LNCAP (cell line): ENCODE data around the gene ANKRD11.

Experiments
- TF ChIP-seq, protein P1 (sequence below): fragments of 450-650 bp; IDR thresholded peaks from 2 replicates; pipeline ENCODE4 v1.5.1; 2017; ENCODE audit warnings: mild to moderate bottlenecking

ANKRD11 gene

GRCh38 chr16:89490439-89491237, at the start of gene ANKRD11:
TSS of gene ANKRD11 (minus strand) at chr16:89490561. CDS start at chr16:89317019, 173,542 bp downstream.
- TF ChIP-seq, protein P1, sequence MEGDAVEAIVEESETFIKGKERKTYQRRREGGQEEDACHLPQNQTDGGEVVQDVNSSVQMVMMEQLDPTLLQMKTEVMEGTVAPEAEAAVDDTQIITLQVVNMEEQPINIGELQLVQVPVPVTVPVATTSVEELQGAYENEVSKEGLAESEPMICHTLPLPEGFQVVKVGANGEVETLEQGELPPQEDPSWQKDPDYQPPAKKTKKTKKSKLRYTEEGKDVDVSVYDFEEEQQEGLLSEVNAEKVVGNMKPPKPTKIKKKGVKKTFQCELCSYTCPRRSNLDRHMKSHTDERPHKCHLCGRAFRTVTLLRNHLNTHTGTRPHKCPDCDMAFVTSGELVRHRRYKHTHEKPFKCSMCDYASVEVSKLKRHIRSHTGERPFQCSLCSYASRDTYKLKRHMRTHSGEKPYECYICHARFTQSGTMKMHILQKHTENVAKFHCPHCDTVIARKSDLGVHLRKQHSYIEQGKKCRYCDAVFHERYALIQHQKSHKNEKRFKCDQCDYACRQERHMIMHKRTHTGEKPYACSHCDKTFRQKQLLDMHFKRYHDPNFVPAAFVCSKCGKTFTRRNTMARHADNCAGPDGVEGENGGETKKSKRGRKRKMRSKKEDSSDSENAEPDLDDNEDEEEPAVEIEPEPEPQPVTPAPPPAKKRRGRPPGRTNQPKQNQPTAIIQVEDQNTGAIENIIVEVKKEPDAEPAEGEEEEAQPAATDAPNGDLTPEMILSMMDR, result no peak

GRCh38 chr16:89538286-89538685, 47.9 kb upstream of the ANKRD11 start:
- TF ChIP-seq, protein P1, result no peak

GRCh38 chr16:89537549-89537925, 47.2 kb upstream of the ANKRD11 start:
- TF ChIP-seq, protein P1, result no peak

GRCh38 chr16:89536886-89537548, 46.7 kb upstream of the ANKRD11 start:
- TF ChIP-seq, protein P1, result no peak

DNA sequence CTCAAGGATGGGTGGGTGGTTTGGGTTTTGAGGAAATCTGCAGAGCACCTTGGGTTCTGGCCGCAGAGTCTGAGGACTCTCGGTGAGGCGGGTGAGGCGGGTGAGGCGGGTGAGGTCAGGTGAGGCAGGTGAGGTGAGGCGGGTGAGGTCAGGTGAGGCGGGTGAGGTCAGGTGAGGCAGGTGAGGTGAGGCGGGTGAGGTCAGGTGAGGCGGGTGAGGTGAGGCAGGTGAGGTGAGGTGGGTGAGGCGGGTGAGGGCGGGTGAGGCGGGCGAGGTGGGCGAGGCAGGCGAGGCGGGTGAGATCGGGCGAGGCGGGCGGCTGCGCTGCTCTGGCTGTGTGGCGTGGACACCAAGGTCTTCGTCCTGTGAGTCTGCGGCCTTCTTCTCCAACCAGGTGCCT, 46.0 kb upstream of the ANKRD11 start:
- TF ChIP-seq, protein P1, result no peak

DNA sequence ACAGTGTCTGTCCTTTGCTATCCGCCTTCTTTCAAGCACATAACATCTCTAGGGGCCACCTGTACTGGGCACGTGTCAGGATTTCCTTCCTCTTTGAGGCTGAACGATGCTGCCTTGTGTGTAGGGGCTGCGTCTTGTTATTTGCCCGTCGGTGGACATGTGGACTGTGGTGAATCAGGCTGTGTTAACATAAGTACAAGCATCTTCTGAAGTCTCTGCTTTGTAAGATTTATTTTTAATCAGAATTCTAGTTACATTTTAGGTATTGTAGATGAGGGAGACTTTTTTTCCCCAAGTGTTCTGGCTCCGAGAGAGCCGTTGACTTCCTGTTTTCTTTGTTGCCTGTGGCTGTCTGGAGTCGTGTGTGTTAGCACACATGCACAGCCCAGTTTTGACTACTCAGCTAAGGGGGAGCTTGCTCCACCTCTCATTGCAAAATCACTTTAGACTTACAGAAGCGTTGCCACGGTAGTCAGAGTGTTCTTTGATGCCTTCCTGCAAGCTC, 43.9 kb upstream of the ANKRD11 start:
- TF ChIP-seq, protein P1, result no peak

DNA sequence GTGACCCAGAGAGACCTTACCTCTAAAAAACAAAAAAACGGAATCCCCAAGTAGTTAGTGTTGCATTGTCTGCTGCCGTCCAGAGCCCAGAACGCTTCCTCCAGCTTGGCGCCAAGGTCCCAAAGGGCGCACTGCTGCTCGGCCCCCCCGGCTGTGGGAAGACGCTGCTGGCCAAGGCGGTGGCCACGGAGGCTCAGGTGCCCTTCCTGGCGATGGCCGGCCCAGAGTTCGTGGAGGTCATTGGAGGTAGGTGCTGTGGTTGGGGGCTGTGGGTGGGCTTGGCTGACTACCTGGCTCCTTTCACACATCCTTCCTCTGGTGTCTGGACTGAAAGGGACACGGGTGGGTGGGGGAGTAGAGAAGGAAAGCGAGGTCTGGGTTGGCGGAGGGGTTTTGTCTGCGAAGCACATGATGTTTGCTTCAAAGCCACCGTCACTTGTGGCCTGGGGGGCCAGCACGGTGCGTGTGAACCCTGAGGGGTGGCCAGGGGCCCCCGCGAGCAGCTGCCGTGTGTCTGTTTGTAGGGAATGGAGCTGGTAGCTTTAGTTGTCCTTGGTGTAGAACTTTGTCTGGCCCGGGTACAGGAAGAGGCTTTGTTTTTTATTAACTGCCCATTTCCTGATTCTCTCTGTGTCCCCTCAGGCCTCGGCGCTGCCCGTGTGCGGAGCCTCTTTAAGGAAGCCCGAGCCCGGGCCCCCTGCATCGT, 41.6 kb upstream of the ANKRD11 start:
- TF ChIP-seq, protein P1, result no peak
